ENCODE results near the gene USP46.

The USP46 gene

DNA sequence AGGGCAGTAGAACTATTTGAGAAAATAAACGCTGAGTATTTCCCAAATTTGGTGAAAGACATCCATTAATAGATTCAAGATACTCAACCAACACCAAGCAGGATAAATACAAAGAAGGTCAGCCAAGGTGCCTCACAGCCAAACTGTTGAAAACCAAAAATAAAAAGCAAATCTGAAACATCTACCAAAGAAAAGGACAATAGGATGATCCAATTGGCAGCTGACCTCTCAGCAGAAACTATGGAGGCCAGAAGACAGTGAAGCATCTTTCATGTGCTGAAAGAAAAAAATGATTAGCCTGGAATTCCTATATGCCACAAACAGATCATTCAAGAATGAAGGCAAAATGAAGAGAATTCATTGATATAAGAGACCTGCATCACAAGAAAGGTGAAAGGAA is 44.9 kb downstream of the USP46 start:
- no peak for DNase-seq

DNA sequence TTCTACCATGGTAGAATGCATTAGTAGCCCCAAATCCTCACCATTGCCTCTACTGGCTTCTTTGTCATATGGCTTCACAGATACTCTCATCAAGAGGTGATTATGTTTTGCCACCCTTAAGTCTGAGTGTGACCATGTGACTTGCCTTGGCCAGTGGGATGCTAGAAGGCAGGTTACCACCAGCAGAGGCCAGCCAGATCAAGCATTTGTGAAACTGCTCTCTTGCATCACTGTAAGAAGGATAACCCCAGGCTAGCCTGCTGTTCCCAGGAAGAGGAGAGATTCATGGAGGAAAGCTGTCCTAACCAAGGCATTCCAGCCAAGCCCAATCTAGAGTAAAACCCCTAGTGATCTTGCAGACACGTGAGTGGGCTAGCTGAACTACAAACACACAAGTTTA is 46.8 kb downstream of the USP46 start:
- DNase-seq, result no peak

DNA sequence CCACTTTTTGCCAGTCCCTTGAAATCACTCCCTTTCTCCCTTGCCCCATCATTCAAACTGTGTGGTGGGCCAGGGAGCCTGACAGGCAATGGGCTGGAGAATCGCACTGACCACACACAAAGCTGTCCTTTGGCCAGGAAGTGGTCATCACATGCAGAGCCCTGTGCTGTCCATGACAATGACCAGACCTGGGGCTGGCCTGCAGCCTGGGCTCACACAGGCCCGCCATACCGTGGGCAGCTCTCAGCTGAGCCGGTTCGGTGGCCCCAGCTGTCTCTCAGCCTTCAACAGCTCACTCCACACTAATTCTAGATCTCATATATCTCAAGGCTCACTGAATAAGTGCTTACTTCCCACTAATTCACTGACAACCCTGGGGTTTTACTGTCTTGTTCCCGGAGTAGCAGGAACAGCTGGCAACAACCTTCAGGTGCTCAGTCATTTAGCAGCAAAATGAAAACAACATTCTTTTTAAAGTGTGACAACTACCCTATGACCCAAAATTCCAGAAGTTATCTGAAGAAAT is 48.0 kb downstream of the USP46 start:
- DNase-seq, result no peak

DNA sequence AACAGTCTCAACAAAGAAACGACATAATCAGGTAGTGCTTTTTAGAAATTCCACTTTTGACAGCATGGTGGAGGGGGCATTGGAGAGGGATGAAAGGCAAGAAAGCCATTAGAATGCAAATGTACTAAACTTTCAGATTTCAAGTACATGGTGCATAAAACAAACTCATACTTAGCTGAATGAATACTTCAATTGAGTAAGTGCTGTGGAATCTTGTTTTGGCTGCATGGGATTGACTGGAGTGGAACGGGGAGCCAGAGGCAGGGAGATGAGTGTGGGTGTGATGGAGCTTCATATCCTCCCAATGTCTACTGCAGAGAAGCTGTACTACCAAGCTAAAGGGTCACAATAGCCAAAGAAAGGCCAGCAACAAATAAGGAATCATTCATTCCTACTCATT is 52.4 kb downstream of the USP46 start:
- DNase-seq, result no peak

DNA sequence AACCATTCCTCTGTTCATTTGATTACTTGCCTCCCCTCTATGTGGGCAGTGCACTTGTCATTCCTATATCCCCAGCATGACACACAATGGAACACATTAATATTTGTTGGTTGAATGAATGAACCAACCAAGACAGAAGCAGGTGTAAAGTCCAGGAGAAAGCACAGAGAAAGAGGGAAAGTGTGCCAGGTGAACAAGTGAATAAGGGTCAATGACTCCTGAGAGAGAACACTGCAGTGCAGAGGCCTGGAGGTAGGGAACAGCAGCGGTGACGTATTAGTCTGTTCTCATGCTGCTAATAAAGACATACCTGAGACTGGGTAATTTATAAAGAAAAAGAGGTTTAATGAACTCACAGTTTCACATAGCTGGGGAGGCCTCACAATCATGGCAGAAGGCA is 53.1 kb downstream of the USP46 start:
- DNase-seq, result no peak

DNA sequence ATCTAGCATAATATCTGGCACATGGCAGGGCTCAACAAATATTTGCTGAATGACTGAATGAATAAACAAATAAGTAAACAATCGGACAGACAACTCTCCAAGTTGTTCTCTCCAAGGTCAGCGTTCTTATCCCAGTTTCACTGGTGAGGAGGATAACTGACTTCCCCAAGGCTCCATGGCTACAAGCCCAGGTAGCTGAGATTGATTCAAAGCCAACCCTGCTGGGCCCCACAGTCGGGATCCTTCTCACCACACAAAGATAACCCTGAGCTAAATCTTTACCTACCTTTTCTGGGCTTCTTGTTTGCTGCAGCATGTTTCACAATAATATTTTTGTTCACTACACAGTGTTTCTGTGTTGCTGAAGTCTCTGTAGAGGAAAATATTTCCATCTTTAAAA is 54.9 kb downstream of the USP46 start:
- DNase-seq, result no peak

DNA sequence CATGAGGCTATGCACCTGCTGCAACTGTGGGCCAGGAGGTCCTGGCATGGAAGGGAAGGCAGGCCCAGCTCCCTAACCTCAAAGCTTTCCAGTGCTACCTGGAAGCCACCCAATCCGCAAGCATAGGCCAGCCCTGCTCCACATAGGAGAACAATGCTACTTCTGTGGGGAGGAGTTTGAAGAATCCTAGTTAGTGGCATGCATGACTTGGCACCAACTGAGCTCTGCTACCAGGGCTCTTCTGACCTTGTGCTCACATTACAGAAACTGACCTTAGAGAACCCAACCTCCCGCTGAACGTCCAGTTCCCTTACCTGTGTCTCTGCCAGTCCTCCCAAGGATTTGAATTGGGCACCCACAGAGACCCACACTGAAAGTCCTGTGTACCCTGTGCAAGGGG is 58.8 kb downstream of the USP46 start:
- no peak for DNase-seq

DNA sequence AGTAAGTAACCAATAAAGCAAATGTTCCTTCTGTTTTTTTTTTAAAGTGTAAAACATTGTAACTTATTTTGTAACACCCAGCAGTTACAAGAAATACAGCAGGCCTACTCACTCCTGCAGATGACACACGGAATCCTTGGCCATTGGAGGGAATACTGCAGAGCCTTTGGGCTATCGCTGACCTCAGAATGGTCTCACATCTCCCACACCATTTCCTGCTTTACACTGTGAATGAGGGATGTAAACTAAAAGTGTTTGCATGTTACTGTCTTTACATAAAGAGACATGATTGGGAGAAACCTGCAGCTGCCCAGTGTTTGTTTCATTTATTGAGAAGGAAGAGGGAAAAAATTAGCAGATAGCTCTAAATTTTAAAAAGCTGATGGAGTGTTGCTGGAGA is 64.1 kb downstream of the USP46 start:
- DNase-seq, result no peak

DNA sequence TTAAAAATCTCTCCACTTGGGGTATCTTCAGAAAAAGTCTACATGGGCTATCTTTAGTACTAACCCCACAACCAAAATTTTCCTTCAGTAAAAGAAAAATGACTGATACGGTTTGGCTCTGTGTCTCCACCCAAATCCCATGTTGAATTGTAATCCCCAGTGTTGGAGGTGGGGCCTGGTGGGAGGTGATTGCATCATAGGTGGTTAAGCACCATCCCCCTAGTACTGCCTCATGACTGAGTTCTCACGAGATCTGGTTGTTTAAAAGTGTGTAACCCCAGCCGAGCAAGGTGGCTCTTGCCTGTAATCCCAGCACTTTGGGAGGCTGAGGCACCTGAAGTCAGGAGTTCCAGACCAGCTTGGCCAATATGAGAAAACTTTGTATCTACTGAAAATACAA is 66.8 kb downstream of the USP46 start:
- DNase-seq, result no peak

DNA sequence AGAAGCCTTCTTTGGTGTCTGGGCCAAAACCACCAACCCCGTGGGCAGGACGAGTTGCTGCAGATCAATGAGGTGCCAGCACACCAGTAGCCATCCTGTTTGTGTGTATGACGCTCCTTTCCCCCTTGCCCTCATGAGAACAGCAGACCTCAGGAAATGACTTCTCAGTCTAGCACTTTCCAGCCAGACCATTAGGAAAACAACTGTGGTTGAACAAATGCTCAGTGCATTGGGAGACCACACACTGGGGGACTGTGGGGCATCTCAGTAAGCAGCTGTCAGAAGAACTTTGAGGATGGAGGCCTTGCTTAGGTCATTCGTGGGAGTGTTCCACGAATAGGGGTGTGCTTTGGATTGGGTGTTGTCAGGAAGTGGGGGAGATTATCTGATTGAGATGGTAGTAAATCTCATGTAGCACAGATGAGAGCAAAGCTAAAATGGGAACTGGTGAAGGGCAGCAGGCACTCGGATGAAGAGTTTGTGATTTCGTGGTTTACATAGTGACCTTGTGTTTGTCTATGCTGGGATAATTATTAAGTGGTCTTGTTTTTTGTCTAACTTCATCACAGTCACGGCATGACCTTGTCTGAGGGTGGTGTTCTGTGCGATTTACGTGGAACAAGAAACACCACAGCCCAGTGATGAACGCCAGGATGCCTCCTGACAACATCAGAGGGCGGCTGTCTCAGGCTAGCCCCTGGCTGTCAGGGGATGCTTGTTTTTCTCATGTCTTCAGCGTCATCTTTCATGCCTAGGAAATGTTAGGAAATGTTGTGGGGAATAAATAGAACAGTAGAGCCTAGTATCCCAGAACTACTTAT is 70.1 kb downstream of the USP46 start:
- DNase-seq, result no peak

DNA sequence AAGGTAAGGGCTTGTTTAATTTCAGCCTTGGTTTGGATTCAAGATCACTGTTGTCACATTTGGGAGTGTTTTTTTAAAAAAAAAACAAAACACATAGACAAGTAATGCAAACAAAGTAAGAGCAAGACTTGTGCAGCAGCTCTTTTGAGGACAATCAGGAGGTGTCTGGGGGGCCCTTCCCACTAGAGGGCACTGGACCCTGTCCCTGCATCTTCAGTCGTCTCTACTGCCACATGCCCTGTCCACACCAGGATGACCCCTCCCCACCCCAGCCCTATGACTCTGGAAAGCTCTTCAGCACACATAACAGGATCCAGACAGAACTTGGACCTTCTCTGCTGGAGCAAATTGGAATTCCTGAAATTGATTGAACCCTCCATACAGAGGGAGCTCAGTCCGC is 71.0 kb downstream of the USP46 start:
- no peak for DNase-seq

DNA sequence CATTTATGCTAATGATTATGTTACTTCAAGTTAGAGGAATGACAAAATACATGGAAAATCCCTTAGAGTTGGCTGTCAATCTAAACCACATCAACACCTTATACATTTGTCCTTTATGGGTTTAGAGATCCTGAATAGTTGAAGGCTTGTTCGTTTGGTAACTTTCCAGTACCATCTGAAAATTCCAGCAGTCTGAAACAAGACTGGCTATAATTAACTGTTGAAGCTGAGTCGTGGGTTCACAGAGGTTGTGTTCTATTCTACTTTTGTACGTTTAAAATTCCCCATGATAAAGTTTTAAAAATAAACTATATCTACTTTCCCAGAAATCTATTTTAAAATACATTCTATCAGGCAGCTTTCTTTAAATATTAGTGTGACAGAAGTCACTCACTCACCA is 73.0 kb downstream of the USP46 start:
- DNase-seq, result no peak

DNA sequence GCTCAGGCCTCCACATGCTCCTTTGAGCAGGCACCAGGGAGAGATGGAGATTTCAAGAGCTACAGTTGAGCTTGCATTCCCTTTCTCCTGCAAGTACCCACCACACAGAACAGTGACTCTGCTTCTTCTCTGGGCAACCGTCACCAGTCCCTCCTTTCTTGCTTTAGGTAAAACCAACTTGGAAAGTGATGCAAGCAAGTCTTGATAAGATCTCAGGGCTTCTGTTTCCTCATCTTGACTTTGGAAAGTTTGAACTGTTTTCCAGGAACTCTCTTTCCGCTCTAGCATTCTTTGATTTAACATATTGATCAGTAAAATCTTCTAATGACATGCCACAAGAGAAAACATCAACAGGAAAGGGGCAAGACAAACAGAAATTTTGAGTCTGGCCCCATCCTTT is 73.7 kb downstream of the USP46 start:
- DNase-seq, result no peak

DNA sequence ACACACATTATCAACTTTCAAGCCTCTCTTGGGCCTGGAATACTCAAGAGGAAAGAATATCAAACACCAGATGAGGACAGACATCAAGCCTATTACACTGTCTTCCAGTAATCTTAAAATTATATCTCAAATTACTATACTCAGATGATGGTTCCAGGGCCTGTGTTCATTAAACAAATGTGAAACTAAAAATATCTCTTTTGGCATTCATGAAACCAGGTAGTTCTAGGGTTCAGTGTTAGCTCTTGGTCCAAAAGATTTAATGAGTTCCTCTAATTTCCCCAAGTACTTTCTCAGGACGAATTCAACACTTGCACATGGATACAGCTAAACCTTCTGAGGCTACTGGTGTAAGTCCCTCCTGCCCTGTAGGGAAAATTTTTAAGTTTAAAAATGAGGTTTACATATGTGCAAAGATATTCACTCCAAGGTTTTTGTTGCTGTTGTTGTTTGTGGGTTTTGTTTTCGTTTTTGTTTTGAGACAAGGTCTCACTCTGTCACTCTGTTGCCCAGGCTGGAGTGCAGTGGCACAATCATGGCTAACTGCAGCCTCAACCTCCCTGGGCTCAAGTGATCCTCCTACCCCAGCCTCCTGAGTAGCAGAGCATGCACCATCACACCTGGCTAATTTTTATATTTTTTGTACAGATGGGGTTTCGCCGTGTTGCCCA is 79.4 kb downstream of the USP46 start:
- DNase-seq, result no peak

DNA sequence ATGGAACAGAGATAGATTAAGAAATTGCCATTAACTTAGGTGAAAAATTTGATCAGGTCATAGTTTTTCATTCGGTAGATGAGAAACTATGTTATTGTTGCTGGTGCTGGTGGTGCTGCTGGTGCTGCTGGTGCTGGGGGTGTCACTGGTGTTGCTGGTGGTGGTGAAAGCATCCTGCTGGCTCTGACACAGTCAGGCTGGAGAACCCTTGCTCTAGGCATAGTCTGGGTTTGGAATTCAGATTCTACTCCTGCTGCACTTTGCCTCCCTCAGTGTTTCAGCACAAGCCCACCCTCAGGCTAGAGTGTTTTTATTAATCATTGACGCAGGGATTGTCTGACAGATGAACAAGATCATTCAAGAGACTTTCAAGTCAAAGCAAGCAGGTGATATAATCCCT is 80.2 kb downstream of the USP46 start:
- no peak for DNase-seq

DNA sequence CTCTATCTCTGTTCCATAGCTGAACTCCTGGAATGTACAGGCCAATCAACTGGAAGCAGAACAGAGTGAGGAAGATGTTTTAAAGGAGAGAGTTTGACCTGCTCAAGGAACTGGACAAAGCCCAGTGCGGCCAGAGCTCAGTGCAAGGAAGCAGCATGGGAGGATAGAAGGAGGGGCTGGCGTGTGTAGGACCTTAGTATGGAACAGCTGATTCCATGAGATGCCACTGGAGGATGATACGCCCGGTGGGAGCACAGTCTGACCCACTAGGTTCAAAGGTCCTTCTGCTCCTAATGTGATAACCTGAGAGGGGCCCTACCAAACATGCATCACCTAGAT is 81.5 kb downstream of the USP46 start:
- DNase-seq, result no peak

DNA sequence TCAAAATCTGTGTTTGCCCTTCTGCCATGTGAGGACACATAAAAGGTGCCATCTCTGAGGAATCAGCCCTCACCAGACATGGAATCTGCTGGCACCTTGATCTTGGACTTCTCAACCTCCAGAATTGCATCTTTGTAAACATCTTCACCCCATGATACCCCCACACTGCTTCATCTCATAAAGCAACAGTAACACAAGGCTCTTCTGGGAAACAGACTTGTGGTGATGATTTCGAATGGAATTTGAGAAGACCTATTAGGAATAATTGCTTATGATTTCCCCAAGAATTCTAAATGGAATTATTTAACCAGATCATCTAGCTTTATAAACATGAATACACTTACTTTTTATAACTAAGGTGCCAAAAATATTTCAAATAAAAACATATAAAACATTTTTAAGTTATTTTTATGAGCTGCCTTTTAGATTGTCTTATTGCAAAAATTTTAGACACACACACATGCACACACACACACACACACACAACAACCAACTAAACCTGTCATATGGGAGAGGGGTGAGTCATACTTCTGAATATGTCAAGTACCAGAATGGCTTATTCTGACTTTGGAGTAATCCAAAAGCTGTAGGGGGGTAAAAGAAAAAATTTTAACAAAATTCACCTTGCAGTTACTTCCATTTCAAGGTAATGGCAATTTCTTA is 82.0 kb downstream of the USP46 start:
- DNase-seq, result no peak

DNA sequence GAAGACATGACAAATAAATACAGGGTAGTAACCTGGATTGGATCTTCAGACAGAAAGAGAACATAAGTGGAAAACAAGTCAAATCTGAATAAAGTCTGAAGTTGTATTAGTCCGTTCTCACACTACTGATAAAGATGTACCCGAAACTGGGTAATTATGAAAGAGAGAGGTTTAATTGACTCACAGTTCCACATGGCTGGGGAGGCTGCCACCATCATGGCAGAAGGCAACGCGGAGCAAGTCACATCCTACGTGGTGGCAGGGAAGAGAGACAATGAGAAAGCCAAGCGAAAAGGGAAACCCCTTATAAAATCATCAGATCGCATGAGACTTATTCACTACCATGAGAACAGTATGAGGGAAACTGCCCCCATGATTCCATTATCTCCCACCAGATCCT is 82.8 kb downstream of the USP46 start:
- no peak for DNase-seq

DNA sequence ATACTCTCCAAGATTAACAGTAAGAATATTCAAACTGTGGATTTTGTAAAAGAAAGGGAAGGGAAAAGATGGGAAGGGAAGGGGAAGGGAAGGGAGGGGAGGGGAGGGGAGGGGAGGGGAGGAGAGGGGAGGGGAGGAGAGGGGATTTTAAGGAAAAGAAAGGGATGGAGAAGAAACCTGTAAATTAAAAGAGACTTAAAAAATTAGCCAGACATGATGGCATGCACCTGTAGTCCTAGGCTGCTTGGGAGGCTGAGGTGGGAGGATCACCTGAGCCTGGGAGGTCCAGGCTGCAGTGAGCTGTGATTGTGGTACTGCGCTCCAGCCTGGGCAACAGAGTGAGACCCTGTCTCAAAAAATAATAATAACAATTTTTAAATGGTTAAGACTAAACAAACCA is 83.7 kb downstream of the USP46 start:
- DNase-seq, result no peak

DNA sequence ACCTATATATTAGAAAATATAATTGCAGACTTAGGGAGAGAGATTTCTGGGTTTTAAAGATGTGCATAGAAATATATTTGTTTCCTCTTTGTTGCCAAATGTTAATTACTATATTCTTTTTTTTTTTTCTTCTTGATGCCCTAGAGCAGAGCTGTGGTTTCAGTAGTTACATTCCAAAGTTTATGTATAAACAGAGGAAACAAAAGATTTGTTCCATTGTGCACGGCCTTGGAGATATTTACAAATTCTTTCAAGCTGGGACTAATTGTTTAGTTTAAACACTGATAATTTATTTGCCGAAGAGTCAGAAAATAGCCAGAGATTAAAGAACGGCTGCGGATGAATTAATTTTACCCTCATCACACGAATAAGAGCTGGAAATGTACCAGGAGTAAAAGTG is 85.1 kb downstream of the USP46 start:
- no peak for DNase-seq

DNA sequence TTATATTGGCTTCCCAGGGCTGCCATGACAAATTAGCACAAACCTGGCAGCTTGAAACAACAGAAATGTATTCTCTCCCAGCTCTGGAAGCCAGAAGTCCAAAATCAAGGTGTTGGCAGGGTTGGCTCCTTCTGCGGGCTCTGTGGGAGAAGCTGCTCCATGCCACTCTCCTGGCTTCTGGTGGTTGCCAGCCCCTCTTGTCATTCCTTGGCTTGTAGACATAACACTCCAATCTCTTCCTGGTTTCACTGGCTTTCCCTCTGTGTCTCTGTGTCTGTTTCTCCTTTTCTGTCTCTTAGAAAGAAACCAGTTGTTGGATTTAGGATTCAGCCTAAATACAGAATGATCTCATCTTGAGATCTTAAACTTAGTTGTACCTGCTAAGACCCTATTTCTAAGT is 85.5 kb downstream of the USP46 start:
- no peak for DNase-seq

DNA sequence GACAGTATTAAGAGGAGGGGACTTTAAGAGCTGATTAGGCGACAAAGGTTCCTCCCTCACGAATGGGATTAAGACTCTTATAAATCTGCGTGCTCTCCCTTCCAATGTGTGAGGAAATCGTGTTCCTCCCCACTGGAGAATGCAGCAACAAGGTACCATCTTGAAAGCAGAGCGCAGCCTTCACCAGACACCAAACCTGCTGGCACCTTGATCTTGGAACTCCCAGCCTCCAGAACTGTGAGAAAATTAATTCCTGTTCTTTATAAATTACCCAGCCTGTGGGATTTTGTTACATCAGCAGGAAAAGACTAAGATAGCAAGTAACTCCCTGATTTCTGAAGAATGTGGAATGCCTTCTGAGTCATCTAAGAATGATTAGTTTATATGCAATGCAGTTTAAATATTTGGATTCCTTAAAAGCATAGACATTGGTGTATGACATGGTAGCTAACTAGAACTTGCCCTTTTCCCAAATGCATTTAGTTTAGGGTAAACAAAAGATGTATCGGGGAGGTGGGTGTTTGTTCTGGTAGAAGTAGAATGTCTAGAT is 86.1 kb downstream of the USP46 start:
- no peak for DNase-seq

DNA sequence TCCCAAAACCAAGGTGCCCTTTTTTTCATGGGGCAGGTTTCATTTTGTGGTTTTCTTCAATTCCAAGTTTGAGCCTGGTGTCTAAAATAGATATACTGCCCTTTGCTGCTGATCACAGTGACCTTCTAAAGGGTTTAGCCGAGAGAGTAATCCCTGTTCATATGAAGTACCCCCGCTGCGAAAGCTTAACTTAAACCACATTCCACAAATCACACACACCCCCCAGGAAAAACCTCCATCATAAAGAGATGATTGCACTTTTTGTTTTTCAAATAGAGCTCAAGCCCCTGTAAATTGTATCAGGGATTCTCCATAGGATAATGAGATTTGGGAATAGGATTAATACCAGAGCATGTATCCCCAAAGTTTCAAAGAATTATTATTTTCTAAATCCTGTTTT is 90.8 kb downstream of the USP46 start:
- no peak for DNase-seq
